HepG2 (cell line): ENCODE measurements around the gene PGA5. TPM values are rescaled to one million over a fixed set of nuclear protein-coding genes. Genes with fewer than 3 reads are reported as not detected.

ENCODE experiments used
- ATAC-seq: fragments of 200-7000 bp; cut with Tn5 transposase; 3 replicates; pipeline ENCODE4 v1.9.1; 2020; ENCODE audit warnings: mild to moderate bottlenecking, moderate library complexity
- BruUV-seq: library from RNA; stranded (reverse); fragments of 400-500 nt; replicated peaks from 2 replicates; lab custom pipeline; 2021; lab: Mats Ljungman, UMichigan
- CTCF ChIA-PET: fragments of 300-600 bp; formaldehyde crosslinking; extraction: SDS; loops from one replicate; lab custom pipeline; 2021; ENCODE audit warnings: low total read pairs, inconsistent platforms, low intra/inter-chr PET ratio; lab: Yijun Ruan, JAX
- POLR2A ChIA-PET: fragments of 350-600 bp; sonication (Branson Sonifier 250); formaldehyde crosslinking; loops from one replicate; lab custom pipeline; 2020; ENCODE audit warnings: antibody characterized with exemption, inconsistent platforms; lab: Yijun Ruan, JAX
- DNase-seq: peaks from one replicate; pipeline ENCODE4 v3.0.0-alpha.2; 2015; ENCODE audit warnings: low spot score
- FAIRE-seq: peaks from 3 replicates; lab custom pipeline; 2011; peaks lifted over from hg19 to GRCh38; lab: Jason Lieb, UNC
- H2AFZ ChIP-seq: one replicate; pipeline ENCODE4 v1.6.1; 2011; ENCODE audit warnings: low read length, inconsistent platforms
- H3K27ac ChIP-seq: fragments of 300-600 bp; 3 replicates; pipeline ENCODE4 v1.8.0; 2011; ENCODE audit warnings: mixed run types, mild to moderate bottlenecking, mixed read lengths, low read length, inconsistent platforms; ENCODE audit not compliant: insufficient read depth; ENCODE audit errors: extremely low read length
- H3K27me3 ChIP-seq, 2 experiments: fragments of 200-600 bp in 1 of 2; 2 replicates in 1 of 2; 3 replicates in 1 of 2; pipeline versions ENCODE4 v1.6.0 to v1.8.0; 2011; ENCODE audit warnings: low read length in 2 of 2, mild to moderate bottlenecking in 2 of 2, moderate library complexity in 2 of 2, inconsistent platforms in 1 of 2; ENCODE audit not compliant: insufficient read depth in 2 of 2, control insufficient read depth in 1 of 2
- H3K36me3 ChIP-seq, 2 experiments: fragments of 200-600 bp in 1 of 2; replicated peaks in 1 of 2; 2 replicates in 1 of 2; 3 replicates in 1 of 2; pipeline versions ENCODE4 v1.5.1 to v1.8.0; 2011; ENCODE audit warnings: low read length in 2 of 2, inconsistent platforms in 1 of 2; ENCODE audit not compliant: insufficient read depth in 2 of 2, control insufficient read depth in 1 of 2
- H3K4me1 ChIP-seq: 2 replicates; pipeline ENCODE4 v1.5.1; 2012; ENCODE audit warnings: low read length, inconsistent platforms; ENCODE audit not compliant: insufficient read depth
- H3K4me2 ChIP-seq: 2 replicates; pipeline ENCODE4 v1.6.0; 2011; ENCODE audit warnings: low read depth, low read length, inconsistent platforms
- H3K4me3 ChIP-seq, 3 experiments: fragments of 200-600 bp in 1 of 3; sonication (generic), shearing (Covaris generic) in 1 of 3; replicated peaks in 1 of 3; 2 replicates each; pipeline ENCODE4 v1.5.1; 2011 to 2016; ENCODE audit warnings: low read length in 3 of 3, inconsistent platforms in 2 of 3, low read depth in 2 of 3, mild to moderate bottlenecking in 2 of 3, control low read depth in 1 of 3, mixed read lengths in 1 of 3; ENCODE audit not compliant: insufficient read depth in 1 of 3
- H3K79me2 ChIP-seq: one replicate; pipeline ENCODE4 v1.6.1; 2011; ENCODE audit warnings: low read length, inconsistent platforms; ENCODE audit not compliant: insufficient read depth
- H3K9ac ChIP-seq: 2 replicates; pipeline ENCODE4 v1.6.0; 2011; ENCODE audit warnings: mild to moderate bottlenecking, low read depth, low read length, inconsistent platforms; ENCODE audit not compliant: insufficient read depth
- H3K9me3 ChIP-seq: 2 replicates; pipeline ENCODE4 v1.5.1; 2012; ENCODE audit warnings: mild to moderate bottlenecking, low read length
- H4K20me1 ChIP-seq: 2 replicates; pipeline ENCODE4 v1.6.0; 2011; ENCODE audit warnings: inconsistent platforms, mild to moderate bottlenecking, low read length, moderate library complexity; ENCODE audit not compliant: insufficient read depth
- AGO2 ChIP-seq: fragments of 200-400 bp; formaldehyde crosslinking; optimal IDR thresholded peaks from 2 replicates; pipeline ENCODE3; 2017; ENCODE audit warnings: mild to moderate bottlenecking, low read depth, low read length, moderate library complexity
- POLR2G ChIP-seq: fragments of 200-400 bp; formaldehyde crosslinking; IDR thresholded peaks from 2 replicates; pipeline ENCODE4 v1.6.1; 2018; ENCODE audit warnings: mild to moderate bottlenecking, low read depth, low read length, moderate library complexity
- RBM22 ChIP-seq: fragments of 200-400 bp; formaldehyde crosslinking; optimal IDR thresholded peaks from 2 replicates; pipeline ENCODE3; 2017; ENCODE audit warnings: mild to moderate bottlenecking, low read length, moderate library complexity
- RCOR2 ChIP-seq: IDR thresholded peaks from 2 replicates; pipeline ENCODE4 v1.6.1; 2016; ENCODE audit warnings: missing biosample characterization, missing genetic modification reagents
- RORA ChIP-seq: sonication (generic); formaldehyde crosslinking; IDR thresholded peaks from 2 replicates; pipeline ENCODE4 v1.5.0; 2020; ENCODE audit warnings: mild to moderate bottlenecking, missing genetic modification reagents, moderate library complexity
- TRAFD1 ChIP-seq: sonication (generic); formaldehyde crosslinking; IDR thresholded peaks from 2 replicates; pipeline ENCODE4 v1.5.1; 2020; ENCODE audit warnings: missing genetic modification reagents, mild to moderate bottlenecking, borderline replicate concordance
- ZMYM3 ChIP-seq: sonication (generic); formaldehyde crosslinking; IDR thresholded peaks from 2 replicates; pipeline ENCODE4 v1.5.1; 2020; ENCODE audit warnings: mild to moderate bottlenecking, missing genetic modification reagents
- ZNF629 ChIP-seq: sonication (generic); formaldehyde crosslinking; conservative IDR thresholded peaks from 2 replicates; pipeline ENCODE4 v1.5.0; 2020; ENCODE audit warnings: missing genetic modification reagents
- ZNF687 ChIP-seq: sonication (generic); formaldehyde crosslinking; IDR thresholded peaks from 2 replicates; pipeline ENCODE4 v1.5.1; 2020; ENCODE audit warnings: mild to moderate bottlenecking, missing genetic modification reagents, moderate library complexity
- WGBS: methylation state at CpG from one replicate; pipeline ENCODE4 v1.1.6; 2017; ENCODE audit warnings: low lambda C conversion rate; 5-methylcytosine and 5-hydroxymethylcytosine counted together
- in situ Hi-C: cut with HindIII; loops from 2 replicates; pipeline ENCODE4 v1.10.0; 2017; ENCODE audit warnings: low pct_unique_long_range_greater_than_20kb; ENCODE audit not compliant: extremely low pct_ligation_motif_present
- intact Hi-C: fragments of 100-400 bp; cut with micrococcal nuclease; formaldehyde crosslinking; loops from one replicate; pipeline ENCODE4 v1.10.0; 2022; ENCODE audit not compliant: unreplicated experiment
- polyA plus RNA-seq, 8 experiments: library from polyadenylated mRNA; depleted of rRNA in 3 of 8; stranded (reverse) in 7 of 8; unstranded in 1 of 8; fragments of >200 nt; fragmentation: Illumina TruSeq in 4 of 8; extraction: Trizol in 4 of 8; gene quantifications; 2 replicates each; pipeline versions ENCODE4 v1.2.1 to v1.2.3, GENCODE V29; 2011 to 2016; ENCODE audit warnings: low read depth in 4 of 8, missing spikeins in 1 of 8, mixed read lengths in 1 of 8; ENCODE audit not compliant: insufficient read depth in 1 of 8
- total RNA-seq, 5 experiments: library from RNA; depleted of rRNA; stranded (reverse); fragments of >200 nt; fragmentation: Illumina TruSeq; extraction: Trizol; gene quantifications; 2 replicates each; pipeline ENCODE4 v1.2.3, GENCODE V29; 2016; ENCODE audit warnings: low read depth in 1 of 5

PGA5 gene
- total and polyA plus RNA-seq, 2 of the 13 experiments (the other 11 are each of a cell fraction or from before 2014, with no cell fraction given): not detected

- in situ Hi-C loops: no loop called here
- Histone ChIP-seq H2AFZ (no peak overlapping the region), H4K20me1 (no peaks in the 10 kb centered on the region), H3K9ac (no peak overlapping the region), H3K79me2 (no peaks in the 10 kb centered on the region), H3K27me3 (no peaks in the 10 kb centered on the region), H3K36me3 (peaks cover 18 to 48% of the 10 kb centered on the region in 2 experiments), H3K4me1 (peaks cover 58% of the 10 kb centered on the region), H3K4me2 (no peak overlapping the region), H3K4me3 (no peak overlapping the region), H3K9me3 (no peaks in the 10 kb centered on the region), H3K27ac (peak overlapping the region; percentile 49)
- ChIA-PET CTCF (no interaction called here), POLR2A (interaction anchor here (0.6 to 1.7 kb wide), 3 partner anchors 14 to 122 kb away, joined by 3 to 4 read pairs (median 3); no protein-coding TSS in a partner anchor)
- intact Hi-C loops: no loop called here
- FAIRE-seq (no peak), ATAC-seq (no peak), DNase-seq (no peak)
- TF ChIP-seq RORA (CRISPR knock-in tag) (no peak), RBM22 (peak; percentile 68), POLR2G (0 out of 2 replicates have a peak, but pooled peaks have one; percentile 35), TRAFD1 (CRISPR knock-in tag) (no peak), ZNF629 (CRISPR knock-in tag) (peak; percentile 81), RCOR2 (CRISPR knock-in tag) (no peak), AGO2 (peak; percentile 45), ZMYM3 (peak; percentile 33; the same call in 1 of the 2 replicates), ZNF687 (CRISPR knock-in tag) (peak; percentile 29; the same call in 1 of the 2 replicates)
- 94% methylated on average over 10 of the region's 15 CpGs for WGBS
- BruUV-seq: no TSS peak
Observed at GRCh38 chr11:61268588-61269250, 27.7 kb downstream of the PGA5 start.
